ENCODE results near the gene ARSK.

The ARSK gene

DNA sequence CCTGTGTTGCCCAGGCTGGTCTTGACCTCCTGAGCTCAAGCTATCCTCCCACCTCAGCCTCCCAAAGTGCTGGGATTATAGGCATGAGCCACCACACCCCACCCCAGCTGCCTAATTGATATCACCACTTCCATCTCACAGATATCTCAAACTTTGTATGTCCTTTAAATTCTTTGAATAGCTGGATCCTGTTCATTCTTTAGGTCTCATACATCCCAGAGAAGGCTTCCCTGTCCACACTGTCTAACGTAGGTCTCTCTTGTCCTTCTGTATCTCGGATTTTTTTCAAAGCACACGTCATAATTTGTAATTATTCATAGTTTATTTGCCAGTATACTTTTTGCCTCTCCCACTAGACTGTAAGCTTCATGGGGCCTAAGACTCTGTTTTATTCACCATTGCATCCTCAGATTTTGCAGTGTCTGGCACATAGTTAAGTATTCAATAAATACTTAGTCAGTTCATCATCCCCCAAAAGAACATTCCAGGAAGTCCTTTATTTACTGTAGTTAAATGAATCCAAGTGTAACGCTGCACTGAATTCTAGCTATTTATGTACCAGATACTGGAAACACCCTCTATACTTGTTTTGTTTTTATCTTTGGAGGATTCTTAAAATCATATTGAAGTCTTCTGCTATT is 10.5 kb downstream of the ARSK start:
- no peak for DNase-seq

DNA sequence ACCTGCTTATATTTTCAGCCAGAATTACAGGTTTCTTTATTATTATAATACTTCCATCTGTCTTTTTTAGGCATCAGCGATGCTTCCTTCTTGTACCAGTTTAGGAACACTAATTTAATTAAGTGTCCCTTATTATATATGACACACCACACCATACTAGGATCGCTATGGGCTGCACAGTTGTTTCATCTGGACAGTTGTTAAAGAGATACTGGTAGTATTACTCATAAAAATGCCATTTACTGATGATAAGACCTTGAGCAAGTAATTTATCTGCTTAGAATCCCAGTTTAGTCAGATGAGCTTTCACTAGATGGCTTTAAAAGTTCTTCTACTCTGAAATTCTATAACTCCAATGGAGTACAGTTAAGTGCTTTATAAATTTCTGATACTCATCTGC is 17.1 kb downstream of the ARSK start:
- no peak for DNase-seq

- DNase-seq: no peak
These were observed 26.7 kb downstream of the ARSK start for GRCh38 chr5:95581576-95581975.

DNA sequence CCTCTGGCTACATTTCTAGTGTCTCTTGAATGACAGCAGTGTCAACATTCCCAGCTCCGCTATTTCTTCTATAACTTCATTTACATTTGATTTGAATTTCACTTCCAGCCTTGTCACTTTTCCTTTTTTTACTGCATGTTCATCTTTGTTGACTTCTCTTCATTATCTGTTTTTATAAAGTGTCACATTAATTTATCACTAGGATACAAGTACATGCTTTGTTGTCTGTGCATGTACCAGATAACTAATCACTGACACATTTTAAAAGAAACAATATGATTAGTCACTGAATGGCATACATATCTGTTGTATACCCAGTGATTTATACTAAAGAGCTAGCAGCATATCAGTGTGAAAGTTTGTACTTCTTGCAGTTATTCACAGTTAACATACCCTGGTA is 29.1 kb downstream of the ARSK start:
- no peak for DNase-seq

DNA sequence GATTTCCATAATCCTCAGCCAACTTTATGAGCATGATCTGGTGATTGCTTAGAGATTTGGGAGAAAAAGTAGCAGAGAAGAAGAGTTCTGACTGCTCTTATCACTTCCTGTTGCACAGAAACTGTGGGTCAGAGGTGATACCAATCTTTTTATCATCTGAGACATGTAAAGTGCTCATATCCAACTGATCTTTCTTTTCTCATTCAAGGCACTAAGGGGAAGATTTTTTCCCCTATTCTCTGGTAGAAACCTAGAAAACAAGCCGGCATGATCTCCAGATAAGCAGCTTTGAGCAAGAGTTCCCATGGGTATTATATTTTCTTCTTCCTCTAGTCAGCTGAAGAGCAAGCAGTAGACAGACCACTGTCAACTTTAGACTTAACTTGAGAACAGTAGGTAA is 36.0 kb downstream of the ARSK start:
- DNase-seq: no peak

- DNase-seq: no peak
These were observed 36.6 kb downstream of the ARSK start for GRCh38 chr5:95591490-95591901.

DNA sequence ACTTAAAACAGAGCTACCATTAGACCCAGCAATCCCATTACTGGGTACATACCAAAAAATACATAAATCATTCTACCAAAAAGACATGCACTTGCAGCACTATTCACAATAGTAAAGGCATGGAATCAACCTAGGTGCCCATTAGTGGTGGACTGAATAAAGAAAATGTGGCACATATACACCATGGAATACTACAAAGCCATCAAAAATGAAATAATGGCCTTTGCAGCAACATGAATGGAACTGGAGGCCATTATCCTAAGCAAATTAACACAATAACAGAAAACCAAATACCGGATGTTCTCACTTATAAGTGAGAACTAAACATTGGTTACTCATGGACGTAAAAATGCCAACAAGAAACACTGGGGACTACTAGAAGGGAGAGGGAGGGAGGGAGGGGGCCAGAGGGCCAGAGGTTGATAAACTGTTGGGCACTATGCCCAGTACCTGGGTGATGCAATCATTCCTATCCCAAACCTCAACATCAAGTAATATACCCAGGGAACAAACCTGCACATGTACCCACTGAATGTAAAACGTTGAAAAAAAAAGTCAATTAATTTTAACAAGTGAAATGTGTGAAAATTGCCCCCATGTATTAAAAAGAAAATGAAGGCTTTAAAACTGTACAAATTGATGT is 40.5 kb downstream of the ARSK start:
- DNase-seq: no peak

GRCh38 chr5:95599252-95599651 is 44.4 kb downstream of the ARSK start:
- DNase-seq: no peak

- no peak for DNase-seq
These were observed 45.7 kb downstream of the ARSK start for GRCh38 chr5:95600557-95600956.

GRCh38 chr5:95605786-95606185 is 50.9 kb downstream of the ARSK start:
- DNase-seq: no peak

DNA sequence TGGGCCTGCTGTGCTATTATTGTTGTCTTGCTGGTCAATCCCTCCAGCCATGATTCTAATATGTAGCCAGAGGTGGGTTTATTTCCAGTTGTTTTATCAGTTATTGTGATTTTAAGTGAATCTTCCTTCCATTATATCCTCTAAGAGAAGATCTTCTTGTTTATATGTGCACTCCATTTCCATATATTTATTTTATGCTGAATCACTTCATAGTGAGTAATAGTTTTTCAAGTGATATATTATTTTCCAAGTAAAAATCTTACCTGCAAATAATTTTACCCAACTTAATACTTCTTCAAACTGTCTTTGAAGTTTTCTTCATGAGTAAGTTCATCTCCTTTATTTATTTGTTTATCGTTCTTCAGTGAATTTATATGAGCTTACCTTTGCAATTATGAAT is 51.5 kb downstream of the ARSK start:
- no peak for DNase-seq

GRCh38 chr5:95609711-95610110 is 54.8 kb downstream of the ARSK start:
- DNase-seq: no peak

DNA sequence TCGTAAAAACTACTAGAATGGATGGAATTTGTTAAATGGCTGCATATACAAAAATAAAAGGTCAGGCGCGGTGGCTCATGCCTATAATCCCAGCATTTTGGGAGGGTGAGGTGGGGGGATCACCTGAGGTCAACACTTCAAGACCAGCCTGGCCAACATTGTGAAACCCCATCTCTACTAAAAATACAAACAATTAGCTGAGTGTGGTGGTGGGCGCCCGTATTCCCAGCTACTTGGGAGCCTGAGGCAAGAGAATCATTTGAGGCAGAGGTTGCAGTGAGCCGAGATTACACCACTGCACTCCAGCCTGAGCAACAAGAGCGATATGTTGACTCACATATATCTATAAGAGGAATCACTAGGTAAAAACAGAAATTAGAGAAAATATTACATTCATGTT is 55.6 kb downstream of the ARSK start:
- DNase-seq: no peak

- DNase-seq: no peak
These were observed 56.5 kb downstream of the ARSK start for GRCh38 chr5:95611396-95611795.

DNA sequence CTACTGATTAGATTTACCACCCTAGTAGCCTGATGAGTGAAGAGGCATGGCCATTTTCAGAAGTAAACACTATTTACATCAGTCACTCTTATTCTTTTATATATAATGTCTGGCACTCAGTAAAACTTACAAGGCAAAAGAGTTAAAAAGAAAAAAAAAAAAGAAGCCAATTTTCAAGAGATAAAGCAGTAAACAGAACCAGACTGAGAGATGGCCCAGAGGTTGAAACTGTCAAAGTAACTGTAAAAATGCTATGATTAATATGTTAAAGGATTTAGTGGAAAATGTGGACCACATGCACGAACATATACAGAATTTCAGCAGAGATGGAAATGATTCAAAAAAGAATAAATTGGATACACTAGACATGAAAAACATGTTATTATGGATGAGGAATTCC is 58.6 kb downstream of the ARSK start:
- no peak for DNase-seq

- DNase-seq: no peak
These were observed 60.2 kb downstream of the ARSK start for GRCh38 chr5:95615164-95615467.

GRCh38 chr5:95617057-95617456 is 62.2 kb downstream of the ARSK start:
- DNase-seq: no peak

- no peak for DNase-seq
These were observed 64.2 kb downstream of the ARSK start for GRCh38 chr5:95619096-95619495.

DNA sequence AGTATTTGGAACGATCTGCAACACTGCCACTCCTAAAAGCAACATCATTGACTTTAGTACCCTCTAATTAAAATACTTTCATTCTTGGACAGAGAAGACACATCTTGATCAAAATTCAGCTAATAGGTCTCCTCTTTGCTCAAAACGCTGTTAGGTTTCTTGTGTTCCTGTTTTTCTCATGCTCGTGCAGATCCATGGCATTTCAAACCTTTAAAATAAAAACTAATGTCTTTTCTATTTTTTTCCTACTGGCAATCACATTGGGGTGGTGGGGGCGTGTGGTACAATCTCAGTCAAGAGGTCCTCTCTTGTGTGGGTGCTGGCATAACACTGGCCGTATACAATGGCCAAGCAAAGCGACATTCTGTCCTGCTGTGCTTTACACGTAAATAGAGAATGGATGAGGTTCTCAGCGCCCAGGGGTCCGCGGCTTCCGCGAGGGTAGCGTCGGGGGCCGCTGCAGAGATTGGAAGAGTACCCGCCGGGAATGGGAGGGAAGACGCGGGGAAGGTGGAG is 64.7 kb downstream of the ARSK start:
- no peak for DNase-seq

- DNase-seq: peak in 1 of 2 experiments; percentile 3
These were observed 65.3 kb downstream of the ARSK start, which contains the start of gene GPR150 for GRCh38 chr5:95620030-95620869. Gene GPR150, plus strand, starts transcription at chr5:95620087. Its CDS starts 189 bp downstream, at chr5:95620276.

- DNase-seq: no peak
These were observed 66.3 kb downstream of the ARSK start for GRCh38 chr5:95620870-95621838.

GRCh38 chr5:95621839-95622629 is 67.1 kb downstream of the ARSK start:
- DNase-seq: no peak

Data from NCI-H446 (cell line).